B cell (primary cell): Measurements from ENCODE around the gene NEK8. TPM values are rescaled to one million over a fixed set of nuclear protein-coding genes. Genes with fewer than 3 reads are reported as not detected.

Experiments
- ATAC-seq: fragments of 200-7000 bp; cut with Tn5 transposase; one replicate; pipeline ENCODE4 v1.10.0; 2021; ENCODE audit warnings: low read depth, mild to moderate bottlenecking, moderate number of reproducible peaks, moderate library complexity
- CTCF ChIA-PET: fragments of 350-600 bp; sonication (Branson Sonifier 250); formaldehyde crosslinking; loops from one replicate; lab custom pipeline; 2021; ENCODE audit warnings: antibody characterized with exemption, inconsistent platforms; lab: Charles Lee
- POLR2A ChIA-PET: fragments of 350-600 bp; sonication (Branson Sonifier 250); formaldehyde crosslinking; loops from one replicate; lab custom pipeline; 2021; ENCODE audit warnings: antibody characterized with exemption; lab: Charles Lee
- DNase-seq: peaks from one replicate; pipeline ENCODE4 v3.0.0; 2013
- H2AFZ ChIP-seq: 2 replicates; pipeline ENCODE4 v1.6.1; 2012; ENCODE audit warnings: mild to moderate bottlenecking, low read depth, low read length; ENCODE audit not compliant: insufficient read depth, poor library complexity, severe bottlenecking
- H3K27ac ChIP-seq, 2 donors: 1 replicate in 1 of 2; 2 replicates in 1 of 2; pipeline ENCODE4 v1.5.1; 2012 to 2013; ENCODE audit warnings: low read length in 2 of 2, mild to moderate bottlenecking in 2 of 2, moderate library complexity in 1 of 2
- H3K27me3 ChIP-seq, 4 experiments: fragments of 200-600 bp in 1 of 4; sonication (generic) in 1 of 4; replicated peaks in 1 of 4; 1 replicate in 2 of 4; 2 replicates in 2 of 4; pipeline versions ENCODE4 v1.6.1 to v1.7.0; 2013 to 2016; ENCODE audit warnings: low read length in 3 of 4, mild to moderate bottlenecking in 2 of 4, mixed read lengths in 1 of 4, moderate library complexity in 1 of 4; ENCODE audit not compliant: insufficient read depth in 4 of 4, control insufficient read depth in 3 of 4; ENCODE audit errors: control extremely low read depth in 1 of 4
- H3K36me3 ChIP-seq, 2 experiments: replicated peaks in 1 of 2; 1 replicate in 1 of 2; 2 replicates in 1 of 2; pipeline versions ENCODE4 v1.6.1 to v1.7.1; 2013; ENCODE audit warnings: low read length in 1 of 2; ENCODE audit not compliant: insufficient read depth in 2 of 2, control insufficient read depth in 1 of 2; ENCODE audit errors: control extremely low read depth in 1 of 2, extremely low read depth in 1 of 2
- H3K4me1 ChIP-seq, 2 donors: fragments of 200-600 bp in 1 of 2; sonication (generic) in 1 of 2; 1 replicate in 1 of 2; 2 replicates in 1 of 2; pipeline versions ENCODE4 v1.5.1 to v1.6.1; 2013 to 2017; ENCODE audit warnings: low read length in 2 of 2; ENCODE audit not compliant: control insufficient read depth in 2 of 2, insufficient read depth in 2 of 2
- H3K4me2 ChIP-seq: replicated peaks from 2 replicates; pipeline ENCODE3; 2012; ENCODE audit warnings: mild to moderate bottlenecking, low read depth, low read length; ENCODE audit not compliant: poor library complexity, severe bottlenecking
- H3K4me3 ChIP-seq, 5 experiments: fragments of 200-600 bp in 1 of 5; sonication (generic) in 1 of 5; 1 replicate in 3 of 5; 2 replicates in 2 of 5; pipeline versions ENCODE4 v1.5.1 to v1.7.0; 2011 to 2016; ENCODE audit warnings: low read length in 4 of 5, mild to moderate bottlenecking in 4 of 5, low read depth in 2 of 5, control low read depth in 1 of 5, moderate library complexity in 1 of 5; ENCODE audit not compliant: insufficient read depth in 1 of 5; ENCODE audit errors: control extremely low read depth in 1 of 5, extremely low read depth in 1 of 5
- H3K79me2 ChIP-seq: fragments of 200-600 bp; sonication (generic); one replicate; pipeline ENCODE4 v1.6.0; 2016; ENCODE audit warnings: low read length; ENCODE audit not compliant: control insufficient read depth, insufficient read depth
- H3K9ac ChIP-seq: fragments of 200-600 bp; sonication (generic); 2 replicates; pipeline ENCODE4 v1.6.1; 2017; ENCODE audit warnings: mild to moderate bottlenecking, low read length, moderate library complexity
- H3K9me3 ChIP-seq, 3 donors: one replicate each; pipeline versions ENCODE4 v1.6.1 to v1.7.1; 2013; ENCODE audit warnings: low read length in 2 of 3; ENCODE audit not compliant: control insufficient read depth in 2 of 3, insufficient read depth in 1 of 3; ENCODE audit errors: control extremely low read depth in 1 of 3
- H4K20me1 ChIP-seq: 2 replicates; pipeline ENCODE4 v1.6.0; 2012; ENCODE audit warnings: mild to moderate bottlenecking, low read length; ENCODE audit not compliant: insufficient read depth, control insufficient read depth, poor library complexity, severe bottlenecking
- H3K27ac Mint-ChIP-seq: one replicate; pipeline ENCODE4 v1.8.0; 2021; ENCODE audit warnings: mixed read lengths
- H3K27me3 Mint-ChIP-seq: one replicate; pipeline ENCODE4 v1.8.0; 2021; ENCODE audit warnings: mixed read lengths
- H3K4me1 Mint-ChIP-seq: one replicate; pipeline ENCODE4 v1.8.0; 2021; ENCODE audit warnings: mixed read lengths
- H3K4me3 Mint-ChIP-seq: one replicate; pipeline ENCODE4 v1.8.0; 2021; ENCODE audit warnings: mixed read lengths
- H3K9me3 Mint-ChIP-seq: one replicate; pipeline ENCODE4 v1.8.0; 2022; ENCODE audit warnings: mixed read lengths; ENCODE audit not compliant: insufficient read depth
- CTCF ChIP-seq: fragments of 200-600 bp; IDR thresholded peaks from one replicate; pipeline ENCODE4 v1.8.0; 2022; ENCODE audit warnings: antibody characterized with exemption, mild to moderate bottlenecking
- EZH2 ChIP-seq: IDR thresholded peaks from 2 replicates; pipeline ENCODE4 v1.6.1; 2012; ENCODE audit warnings: borderline replicate concordance, low read depth, mild to moderate bottlenecking, moderate library complexity, low read length; ENCODE audit not compliant: insufficient read depth, poor library complexity, severe bottlenecking
- WGBS: methylation state at CpG from one replicate; pipeline ENCODE4 v1.1.5; 2013; ENCODE audit warnings: missing lambda C conversion rate; ENCODE audit not compliant: insufficient coverage; 5-methylcytosine and 5-hydroxymethylcytosine counted together
- intact Hi-C: fragments of 100-400 bp; cut with micrococcal nuclease; formaldehyde crosslinking; loops from one replicate; pipeline ENCODE4 v1.10.0; 2022
- polyA plus RNA-seq: library from polyadenylated mRNA; depleted of rRNA; stranded (reverse); fragments of >200 nt; gene quantifications from 2 replicates; pipeline ENCODE4 v1.2.3, GENCODE V29; 2012
- total RNA-seq, 2 donors: library from RNA; stranded (reverse); fragments of 120-200 nt in 1 of 2; gene quantifications; 1 replicate in 1 of 2; 2 replicates in 1 of 2; pipeline versions ENCODE4 v1.2.3 to v1.2.4, GENCODE V29; 2013 to 2022

NEK8 gene
- total and polyA plus RNA-seq, 2 donors (not counting 1 experiment from before 2014, with no cell fraction given): 58.0 to 305 TPM

- no peak for TF ChIP-seq CTCF
- no peak for TF ChIP-seq EZH2
- POLR2A ChIA-PET: interaction anchor here (1.1 to 1.2 kb wide), 2 partner anchors 11 to 20 kb away, joined by 3 read pairs; no protein-coding TSS in a partner anchor
- H3K4me3 Mint-ChIP-seq: peak overlapping the region; percentile 79
- Histone ChIP-seq H3K36me3 (peaks cover 0 to 12% of the 10 kb centered on the region in 2 experiments), H3K4me1 (peaks cover 44 to 57% of the 10 kb centered on the region in 2 donors), H2AFZ (peak overlapping the region; percentile 85), H3K27me3 (peaks cover 0 to 8% (median 2%) of the 10 kb centered on the region in 4 experiments), H3K9me3 (no peaks in the 10 kb centered on the region), H3K79me2 (peaks cover 21% of the 10 kb centered on the region), H3K4me2 (peak overlapping the region; percentile 85), H4K20me1 (peaks cover 20% of the 10 kb centered on the region), H3K4me3 (peak overlapping the region in 4 of 5 experiments; percentile 46 to 61 (median 52)), H3K9ac (peak overlapping the region; percentile 62), H3K27ac (peak overlapping the region; percentile 56 to 71)
- peak overlapping the region; percentile 81 for H3K27ac Mint-ChIP-seq
- peak; percentile 52 for DNase-seq
- 23% methylated on average over 58 of the region's 63 CpGs for WGBS
- H3K4me1 Mint-ChIP-seq: peaks cover 46% of the 10 kb centered on the region
- H3K27me3 Mint-ChIP-seq: no peaks in the 10 kb centered on the region
- H3K9me3 Mint-ChIP-seq: no peaks in the 10 kb centered on the region
- intact Hi-C loops: loop anchor here (5.0 to 10.0 kb wide), 4 partner anchors 35 to 575 kb away; partner anchors contain the start of genes ALDOC, NUFIP2 and PIGS
- CTCF ChIA-PET: interaction anchor here (1.0 to 1.9 kb wide), 2 partner anchors 9 to 11 kb away, joined by 4 to 6 read pairs; partner anchors contain the start of gene TLCD1
- ATAC-seq: no peak
These were observed 11.6 kb upstream of the NEK8 start for GRCh38 chr17:28716740-28717577.
